Measurements from ENCODE around the gene ATAD2B. TPM values are rescaled to one million over a fixed set of nuclear protein-coding genes. Genes with fewer than 3 reads are reported as not detected.
A peak's percentile ranks its signal among the peaks of the same experiment; 100 is the strongest.

Gene ATAD2B
- polyA plus RNA-seq, 1 of the 3 experiments (the other 2 are of a cell fraction) = 1.3 TPM

DNA sequence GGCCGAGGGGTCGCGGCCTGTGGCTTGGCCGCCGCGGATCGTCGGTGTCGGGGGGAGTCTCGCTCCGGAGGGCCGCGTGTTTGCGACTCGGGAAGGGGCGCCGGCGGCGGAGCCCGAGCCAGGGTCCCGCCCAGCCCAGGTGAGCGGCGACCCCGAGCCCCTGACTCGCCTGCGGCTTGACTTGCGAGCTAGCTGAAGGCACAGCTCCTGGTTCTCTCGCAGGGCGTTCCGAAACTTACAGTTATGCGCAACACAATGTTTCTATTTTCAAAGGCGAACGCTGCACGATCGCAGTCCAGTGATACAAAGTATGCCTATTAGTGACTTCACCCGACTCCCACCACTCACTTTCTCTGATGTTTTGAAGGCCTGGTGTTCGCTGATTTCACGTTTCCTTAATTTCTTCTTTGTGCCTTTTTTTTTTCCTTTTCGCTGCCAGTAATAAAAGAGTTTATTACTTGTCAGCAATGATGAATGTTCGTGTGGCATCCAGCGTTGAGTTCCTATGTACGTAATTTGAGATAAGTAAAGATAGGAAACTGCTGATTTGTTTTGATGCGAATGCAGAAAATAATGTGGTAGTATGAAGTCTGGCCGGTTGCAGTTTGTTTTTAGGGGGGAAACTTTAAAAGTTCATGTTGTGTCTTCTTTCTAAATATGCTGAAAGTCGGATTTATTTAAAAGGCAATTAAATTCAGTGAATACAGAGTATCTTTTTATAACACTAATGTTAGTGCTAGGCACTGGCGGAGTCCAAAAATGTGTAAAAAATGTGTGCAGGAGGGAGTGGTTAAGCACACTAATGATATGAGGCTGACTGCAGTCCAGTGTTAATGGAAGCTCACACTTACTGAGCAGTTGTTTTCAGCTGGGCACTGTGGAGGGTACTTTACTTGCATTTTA lies 14.0 kb upstream of the ATAD2B start:
- H4K20me1 ChIP-seq (ENCODE audit: insufficient read depth) = peaks cover 10% of the 10 kb centered on the region; the same call in 1 of the 2 replicates
- H3K4me2 ChIP-seq = peak overlapping the region; percentile 84
- peak overlapping the region; percentile 63 to 88 for H3K27ac ChIP-seq (ENCODE audit: low read depth in 2 of 2, low read length in 1 of 2)
- H3K27me3 ChIP-seq (ENCODE audit: insufficient read depth) = no peaks in the 10 kb centered on the region
- no peaks in the 10 kb centered on the region for H3K9me2 ChIP-seq
- no peak for TF ChIP-seq FOXM1 (IDR thresholded peaks at IDR 0.05; ENCODE audit: low read depth)
- TF ChIP-seq, protein P1, sequence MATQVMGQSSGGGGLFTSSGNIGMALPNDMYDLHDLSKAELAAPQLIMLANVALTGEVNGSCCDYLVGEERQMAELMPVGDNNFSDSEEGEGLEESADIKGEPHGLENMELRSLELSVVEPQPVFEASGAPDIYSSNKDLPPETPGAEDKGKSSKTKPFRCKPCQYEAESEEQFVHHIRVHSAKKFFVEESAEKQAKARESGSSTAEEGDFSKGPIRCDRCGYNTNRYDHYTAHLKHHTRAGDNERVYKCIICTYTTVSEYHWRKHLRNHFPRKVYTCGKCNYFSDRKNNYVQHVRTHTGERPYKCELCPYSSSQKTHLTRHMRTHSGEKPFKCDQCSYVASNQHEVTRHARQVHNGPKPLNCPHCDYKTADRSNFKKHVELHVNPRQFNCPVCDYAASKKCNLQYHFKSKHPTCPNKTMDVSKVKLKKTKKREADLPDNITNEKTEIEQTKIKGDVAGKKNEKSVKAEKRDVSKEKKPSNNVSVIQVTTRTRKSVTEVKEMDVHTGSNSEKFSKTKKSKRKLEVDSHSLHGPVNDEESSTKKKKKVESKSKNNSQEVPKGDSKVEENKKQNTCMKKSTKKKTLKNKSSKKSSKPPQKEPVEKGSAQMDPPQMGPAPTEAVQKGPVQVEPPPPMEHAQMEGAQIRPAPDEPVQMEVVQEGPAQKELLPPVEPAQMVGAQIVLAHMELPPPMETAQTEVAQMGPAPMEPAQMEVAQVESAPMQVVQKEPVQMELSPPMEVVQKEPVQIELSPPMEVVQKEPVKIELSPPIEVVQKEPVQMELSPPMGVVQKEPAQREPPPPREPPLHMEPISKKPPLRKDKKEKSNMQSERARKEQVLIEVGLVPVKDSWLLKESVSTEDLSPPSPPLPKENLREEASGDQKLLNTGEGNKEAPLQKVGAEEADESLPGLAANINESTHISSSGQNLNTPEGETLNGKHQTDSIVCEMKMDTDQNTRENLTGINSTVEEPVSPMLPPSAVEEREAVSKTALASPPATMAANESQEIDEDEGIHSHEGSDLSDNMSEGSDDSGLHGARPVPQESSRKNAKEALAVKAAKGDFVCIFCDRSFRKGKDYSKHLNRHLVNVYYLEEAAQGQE (IDR thresholded peaks at IDR 0.05; ENCODE audit: low read depth, low read length) = no peak
- TF ChIP-seq TAF1 (IDR thresholded peaks at IDR 0.05; ENCODE audit: borderline replicate concordance, low read depth, low read length) = no peak
- TF ChIP-seq RAD21 (IDR thresholded peaks at IDR 0.05; ENCODE audit: low read length) = no peak
- no peak for TF ChIP-seq NRF1 (IDR thresholded peaks at IDR 0.05; ENCODE audit: low read depth, low read length)
- TF ChIP-seq RXRA (IDR thresholded peaks at IDR 0.05; ENCODE audit: borderline replicate concordance, low read depth) = no peak
- no peak for TF ChIP-seq CHD2 (IDR thresholded peaks at IDR 0.05; ENCODE audit: low read length, partially characterized antibody)
- 0 out of 2 replicates have a peak, but pooled peaks have one; percentile 27 for TF ChIP-seq MXI1 (IDR thresholded peaks at IDR 0.05; ENCODE audit: low read depth, low read length)
- TF ChIP-seq, protein P2, sequence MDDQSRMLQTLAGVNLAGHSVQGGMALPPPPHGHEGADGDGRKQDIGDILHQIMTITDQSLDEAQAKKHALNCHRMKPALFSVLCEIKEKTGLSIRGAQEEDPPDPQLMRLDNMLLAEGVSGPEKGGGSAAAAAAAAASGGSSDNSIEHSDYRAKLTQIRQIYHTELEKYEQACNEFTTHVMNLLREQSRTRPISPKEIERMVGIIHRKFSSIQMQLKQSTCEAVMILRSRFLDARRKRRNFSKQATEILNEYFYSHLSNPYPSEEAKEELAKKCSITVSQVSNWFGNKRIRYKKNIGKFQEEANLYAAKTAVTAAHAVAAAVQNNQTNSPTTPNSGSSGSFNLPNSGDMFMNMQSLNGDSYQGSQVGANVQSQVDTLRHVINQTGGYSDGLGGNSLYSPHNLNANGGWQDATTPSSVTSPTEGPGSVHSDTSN (IDR thresholded peaks at IDR 0.05) = peak; percentile 68
- TF ChIP-seq, protein P3, sequence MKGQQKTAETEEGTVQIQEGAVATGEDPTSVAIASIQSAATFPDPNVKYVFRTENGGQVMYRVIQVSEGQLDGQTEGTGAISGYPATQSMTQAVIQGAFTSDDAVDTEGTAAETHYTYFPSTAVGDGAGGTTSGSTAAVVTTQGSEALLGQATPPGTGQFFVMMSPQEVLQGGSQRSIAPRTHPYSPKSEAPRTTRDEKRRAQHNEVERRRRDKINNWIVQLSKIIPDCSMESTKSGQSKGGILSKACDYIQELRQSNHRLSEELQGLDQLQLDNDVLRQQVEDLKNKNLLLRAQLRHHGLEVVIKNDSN (IDR thresholded peaks at IDR 0.05; ENCODE audit: borderline replicate concordance, low read depth) = no peak
- TF ChIP-seq, protein P4, sequence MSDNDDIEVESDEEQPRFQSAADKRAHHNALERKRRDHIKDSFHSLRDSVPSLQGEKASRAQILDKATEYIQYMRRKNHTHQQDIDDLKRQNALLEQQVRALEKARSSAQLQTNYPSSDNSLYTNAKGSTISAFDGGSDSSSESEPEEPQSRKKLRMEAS (IDR thresholded peaks at IDR 0.05; ENCODE audit: low read depth) = 0 out of 2 replicates have a peak, but pooled peaks have one; percentile 3
- no peak for TF ChIP-seq FOSL2 (IDR thresholded peaks at IDR 0.05; ENCODE audit: borderline replicate concordance, low read depth)
- TF ChIP-seq MEF2A (IDR thresholded peaks at IDR 0.05; ENCODE audit: borderline replicate concordance, low read depth) = no peak
- TF ChIP-seq, protein P5, sequence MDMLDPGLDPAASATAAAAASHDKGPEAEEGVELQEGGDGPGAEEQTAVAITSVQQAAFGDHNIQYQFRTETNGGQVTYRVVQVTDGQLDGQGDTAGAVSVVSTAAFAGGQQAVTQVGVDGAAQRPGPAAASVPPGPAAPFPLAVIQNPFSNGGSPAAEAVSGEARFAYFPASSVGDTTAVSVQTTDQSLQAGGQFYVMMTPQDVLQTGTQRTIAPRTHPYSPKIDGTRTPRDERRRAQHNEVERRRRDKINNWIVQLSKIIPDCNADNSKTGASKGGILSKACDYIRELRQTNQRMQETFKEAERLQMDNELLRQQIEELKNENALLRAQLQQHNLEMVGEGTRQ (IDR thresholded peaks at IDR 0.05; ENCODE audit: borderline replicate concordance, low read depth, low read length) = no peak
- H3K9me3 ChIP-seq = no peaks in the 10 kb centered on the region
- ChIA-PET CTCF (interaction anchor here (0.6 to 3.3 kb wide), 8 partner anchors 10 to 144 kb away, joined by 3 to 42 read pairs (median 6); partner anchors contain the start of genes ATAD2B and TP53I3), POLR2A (interaction anchor here (0.5 to 4.5 kb wide), 9 partner anchors 14 to 1312 kb away, joined by 3 to 53 read pairs (median 4); partner anchors contain the start of genes ATAD2B, SF3B6, TP53I3 and WDCP)
- peaks cover 0 to 6% of the 10 kb centered on the region in 2 experiments for H3K36me3 ChIP-seq (replicated peaks in 1 of 2; ENCODE audit: control insufficient read depth in 1 of 2, insufficient read depth in 2 of 2, low read length in 1 of 2)
- H2AFZ ChIP-seq (ENCODE audit: low read depth) = peak overlapping the region; percentile 93
- peaks cover 11 to 14% of the 10 kb centered on the region in 2 experiments; a peak in 3 of 4 replicates for H3K4me1 ChIP-seq (ENCODE audit: control insufficient read depth in 1 of 2, insufficient read depth in 2 of 2, low read depth in 1 of 2, low read length in 1 of 2)
- peak; percentile 44 for DNase-seq
- 2% methylated on average over 23 of the region's 46 CpGs for WGBS (ENCODE audit: low lambda C conversion rate)
- H3F3A ChIP-seq (replicated peaks; ENCODE audit: insufficient read depth) = peaks cover 11% of the 10 kb centered on the region
- H3K79me2 ChIP-seq (ENCODE audit: insufficient read depth) = peaks cover 54% of the 10 kb centered on the region
- peak overlapping the region; percentile 73 to 91 for H3K4me3 ChIP-seq (ENCODE audit: low read depth in 2 of 2, low read length in 1 of 2)
- peak overlapping the region; percentile 69 for H3K9ac ChIP-seq
